ENCODE data around the gene GP1BA. TPM values are rescaled to one million over a fixed set of nuclear protein-coding genes. Genes with fewer than 3 reads are reported as not detected.

GP1BA gene
- total RNA-seq, 1 experiment from 2014 or later, result not detected

- BruUV-seq (replicated peaks), result TSS peak; percentile 9
- intact Hi-C loops (cut with micrococcal nuclease; ENCODE audit: unreplicated experiment), result no loop called here
- no peak overlapping the region for H3K27ac Mint-ChIP-seq (ENCODE audit: unreplicated experiment)
- H3K27me3 Mint-ChIP-seq (ENCODE audit: unreplicated experiment), result no peaks in the 10 kb centered on the region
- CTCF ChIA-PET, result interaction anchor here (1.6 kb wide), 2 partner anchors 28 to 30 kb away, joined by 7 to 10 read pairs; partner anchors contain the start of gene SPAG7
- H3K36me3 Mint-ChIP-seq (ENCODE audit: insufficient read depth, unreplicated experiment), result peaks cover 55% of the 10 kb centered on the region
- H3K9me3 Mint-ChIP-seq (ENCODE audit: low read depth, unreplicated experiment), result no peaks in the 10 kb centered on the region
- H3K4me3 Mint-ChIP-seq (ENCODE audit: low read depth, unreplicated experiment), result peak overlapping the region; percentile 91
- H3K4me1 Mint-ChIP-seq (ENCODE audit: low read depth, unreplicated experiment), result peaks cover 24% of the 10 kb centered on the region
- DNase-seq, result no peak
- no peak for TF ChIP-seq CTCF (IDR thresholded peaks at IDR 0.05; ENCODE audit: unreplicated experiment)
Measured at GRCh38 chr17:4938688-4939545, 6.8 kb downstream of the GP1BA start.

GRCh38 chr17:4939546-4939795 lies 7.4 kb downstream of the GP1BA start:
- intact Hi-C loops (cut with micrococcal nuclease; ENCODE audit: unreplicated experiment), result no loop called here
- no peak for TF ChIP-seq CTCF (IDR thresholded peaks at IDR 0.05; ENCODE audit: unreplicated experiment)

GRCh38 chr17:4939796-4940554 lies 7.9 kb downstream of the GP1BA start, which contains the start of the genes RNF167 and SLC25A11:
Gene RNF167 (plus strand): TSS chr17:4940268. CDS start chr17:4940910, 642 bp downstream.
Gene SLC25A11 (minus strand): TSS chr17:4940046. CDS start chr17:4939910, 136 bp downstream.
- no peaks in the 10 kb centered on the region for H3K27me3 Mint-ChIP-seq (ENCODE audit: unreplicated experiment)
- peak; percentile 91 for DNase-seq
- CTCF ChIA-PET, result interaction anchor here (1.6 kb wide), 2 partner anchors 27 to 31 kb away, joined by 7 to 10 read pairs; partner anchors contain the start of gene SPAG7
- H3K27ac Mint-ChIP-seq (ENCODE audit: unreplicated experiment), result peak within 1 kb of the TSS; percentile 98
- peak within 1 kb of the TSS; percentile 91 for H3K4me3 Mint-ChIP-seq (ENCODE audit: low read depth, unreplicated experiment)
- BruUV-seq (replicated peaks), result no TSS peak
- no peak for TF ChIP-seq CTCF (IDR thresholded peaks at IDR 0.05; ENCODE audit: unreplicated experiment)
- intact Hi-C loops (cut with micrococcal nuclease; ENCODE audit: unreplicated experiment), result no loop called here
- H3K36me3 Mint-ChIP-seq (ENCODE audit: insufficient read depth, unreplicated experiment), result peaks cover 57% of the 10 kb centered on the region
- H3K4me1 Mint-ChIP-seq (ENCODE audit: low read depth, unreplicated experiment), result peaks cover 22% of the 10 kb centered on the region
- H3K9me3 Mint-ChIP-seq (ENCODE audit: low read depth, unreplicated experiment), result no peaks in the 10 kb centered on the region

More at GRCh38 chr17:4939546-4939795, 7.4 kb downstream of the GP1BA start:
- no peaks in the 10 kb centered on the region for H3K27me3 Mint-ChIP-seq (ENCODE audit: unreplicated experiment)
- H3K4me1 Mint-ChIP-seq (ENCODE audit: low read depth, unreplicated experiment), result peaks cover 19% of the 10 kb centered on the region
- CTCF ChIA-PET, result interaction anchor here (1.6 kb wide), 2 partner anchors 28 to 30 kb away, joined by 7 to 10 read pairs; partner anchors contain the start of gene SPAG7
- peak; percentile 3 for DNase-seq
- no peaks in the 10 kb centered on the region for H3K9me3 Mint-ChIP-seq (ENCODE audit: low read depth, unreplicated experiment)
- no TSS peak for BruUV-seq (replicated peaks)
- peak overlapping the region; percentile 91 for H3K4me3 Mint-ChIP-seq (ENCODE audit: low read depth, unreplicated experiment)
- peaks cover 53% of the 10 kb centered on the region for H3K36me3 Mint-ChIP-seq (ENCODE audit: insufficient read depth, unreplicated experiment)
- H3K27ac Mint-ChIP-seq (ENCODE audit: unreplicated experiment), result no peak overlapping the region

DNA sequence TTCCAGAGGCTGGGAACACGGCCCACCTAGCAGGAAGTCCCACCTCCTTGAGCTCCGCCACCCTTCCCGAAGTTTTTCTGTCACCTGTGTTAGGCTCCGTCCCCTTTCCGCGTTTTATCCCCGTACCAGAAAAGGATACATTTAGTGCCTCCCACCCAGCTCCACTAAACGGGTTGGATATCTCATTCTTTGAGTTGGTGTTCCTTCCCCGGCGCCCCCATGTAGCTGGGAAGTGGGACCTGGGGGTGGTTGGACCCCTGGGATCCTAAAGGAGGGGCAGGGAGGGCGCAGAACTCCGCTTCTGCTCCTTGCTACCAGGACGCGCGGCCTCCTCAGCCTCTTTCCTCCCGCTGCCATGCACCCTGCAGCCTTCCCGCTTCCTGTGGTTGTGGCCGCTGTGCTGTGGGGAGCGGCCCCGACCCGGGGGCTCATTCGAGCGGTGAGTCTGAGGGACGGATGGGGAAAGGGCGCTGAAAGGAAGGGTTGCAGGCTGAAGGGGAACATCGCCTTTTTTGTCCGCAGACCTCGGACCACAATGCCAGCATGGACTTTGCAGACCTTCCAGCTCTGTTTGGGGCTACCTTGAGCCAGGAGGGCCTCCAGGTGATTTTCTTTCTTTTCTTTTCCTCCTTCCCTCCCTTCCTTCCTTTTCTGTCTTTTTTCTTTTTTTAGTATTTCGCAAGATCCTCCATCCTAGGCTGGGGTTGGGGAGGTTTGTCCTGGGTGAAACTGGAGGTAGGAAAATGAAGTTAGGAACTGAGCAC lies 8.7 kb downstream of the GP1BA start:
- Mint-ChIP-seq H3K36me3 (ENCODE audit: insufficient read depth, unreplicated experiment) (peaks cover 64% of the 10 kb centered on the region), H3K4me1 (ENCODE audit: low read depth, unreplicated experiment) (peaks cover 29% of the 10 kb centered on the region), H3K9me3 (ENCODE audit: low read depth, unreplicated experiment) (no peaks in the 10 kb centered on the region), H3K27me3 (ENCODE audit: unreplicated experiment) (no peaks in the 10 kb centered on the region), H3K27ac (ENCODE audit: unreplicated experiment) (peak overlapping the region; percentile 98), H3K4me3 (ENCODE audit: low read depth, unreplicated experiment) (peak overlapping the region; percentile 91)
- TF ChIP-seq CTCF (IDR thresholded peaks at IDR 0.05; ENCODE audit: unreplicated experiment), result no peak
- BruUV-seq (replicated peaks), result TSS peak; percentile 84
- peak; percentile 66 for DNase-seq
- intact Hi-C loops (cut with micrococcal nuclease; ENCODE audit: unreplicated experiment), result no loop called here
- CTCF ChIA-PET, result interaction anchor here (1.6 kb wide), 2 partner anchors 27 to 31 kb away, joined by 7 to 10 read pairs; partner anchors contain the start of gene SPAG7
